NCI-H2107 treated with DMSO at 0.1 percent for 48 hours (cell line): ENCODE results near the gene HDC.

Source experiments
- DNase-seq: peaks from one replicate; lab custom pipeline; 2025; ENCODE audit not compliant: unreplicated experiment; lab: John Stamatoyannopoulos, UW

The HDC gene

DNA sequence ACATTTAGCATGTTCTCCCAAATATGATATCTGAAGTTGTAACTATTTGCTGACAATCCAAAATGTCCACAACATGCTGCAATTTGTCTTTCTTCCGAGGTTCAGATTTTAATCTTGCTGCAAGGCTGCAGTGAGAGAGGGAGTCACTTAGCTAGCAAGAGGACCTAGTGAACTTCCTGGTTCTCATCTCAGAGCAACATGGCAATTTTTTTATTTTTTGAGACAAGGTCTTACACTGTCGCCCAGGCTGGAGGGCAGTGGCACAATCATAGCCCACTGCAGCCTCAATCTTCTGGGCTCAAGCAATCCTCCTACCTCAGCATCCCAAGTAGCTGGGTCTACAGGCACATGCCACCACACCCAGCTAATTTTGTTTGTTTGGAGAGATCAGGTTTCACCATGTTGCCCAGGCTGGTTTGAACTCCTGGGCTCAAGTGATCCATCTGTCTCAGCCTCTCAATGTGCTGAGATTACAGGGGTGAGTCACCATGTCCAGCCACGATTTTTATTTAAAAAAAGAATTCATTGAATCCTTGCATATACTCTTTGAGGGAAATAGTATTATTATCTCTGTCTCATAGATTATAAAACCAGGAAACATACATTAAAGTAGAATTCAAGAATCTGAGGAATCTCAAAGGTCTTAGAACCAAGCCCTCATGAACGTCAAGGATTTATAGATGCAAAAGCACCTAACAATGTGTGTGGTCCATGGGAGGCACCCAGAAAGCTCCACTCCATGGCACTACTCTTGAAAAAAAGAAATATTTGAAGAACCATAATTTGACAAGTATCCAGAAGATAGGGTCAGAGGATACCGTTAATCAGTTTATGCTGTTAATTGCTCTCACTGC lies 9.1 kb downstream of the HDC start:
- no peak for DNase-seq

DNA sequence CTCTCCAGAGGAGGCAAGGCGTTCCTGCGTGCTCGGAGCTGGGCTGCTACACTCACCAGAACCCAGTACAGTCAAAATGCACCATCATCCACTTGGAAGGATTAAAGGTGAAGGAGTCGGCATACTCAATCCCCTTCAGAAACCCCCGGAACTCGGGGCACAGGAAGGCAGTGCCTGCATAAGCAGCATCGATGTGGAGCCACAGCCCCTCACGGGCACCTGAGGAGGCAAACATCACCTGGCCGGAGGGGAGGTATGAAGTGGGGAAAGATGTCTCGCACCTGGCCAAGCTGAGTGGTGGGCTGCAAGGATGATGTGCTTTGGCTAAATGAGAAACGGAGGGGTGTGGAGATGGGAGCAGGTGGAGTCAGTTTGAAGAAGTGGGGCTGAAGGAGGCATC lies 13.0 kb downstream of the HDC start:
- DNase-seq, result no peak

DNA sequence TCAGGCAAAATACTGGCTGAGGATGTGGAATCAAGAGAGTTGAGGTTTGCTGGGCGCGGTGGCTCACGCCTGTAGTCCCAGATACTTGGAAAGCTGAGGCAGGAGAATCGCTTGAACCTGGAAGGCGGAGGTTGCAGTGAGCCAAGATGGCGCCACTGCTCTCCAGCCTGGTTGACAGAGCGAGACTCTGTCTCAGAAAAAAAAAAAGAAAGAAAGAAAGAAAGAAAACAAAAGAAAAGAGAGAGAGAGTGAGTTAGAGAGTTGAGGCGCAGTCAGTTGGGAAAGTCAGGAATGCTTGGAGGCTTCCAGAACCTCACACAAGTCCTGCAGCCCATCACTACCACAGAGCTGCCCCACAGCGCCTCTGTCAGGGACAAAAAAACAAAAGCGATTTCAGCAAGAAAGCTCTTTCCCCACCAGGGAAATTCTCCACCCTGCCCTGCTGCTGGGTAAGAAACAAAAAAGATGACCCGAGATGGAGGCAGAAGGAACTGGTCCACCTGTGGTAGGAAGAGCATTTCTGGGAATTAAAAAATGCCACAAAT lies 13.8 kb downstream of the HDC start:
- no peak for DNase-seq

DNA sequence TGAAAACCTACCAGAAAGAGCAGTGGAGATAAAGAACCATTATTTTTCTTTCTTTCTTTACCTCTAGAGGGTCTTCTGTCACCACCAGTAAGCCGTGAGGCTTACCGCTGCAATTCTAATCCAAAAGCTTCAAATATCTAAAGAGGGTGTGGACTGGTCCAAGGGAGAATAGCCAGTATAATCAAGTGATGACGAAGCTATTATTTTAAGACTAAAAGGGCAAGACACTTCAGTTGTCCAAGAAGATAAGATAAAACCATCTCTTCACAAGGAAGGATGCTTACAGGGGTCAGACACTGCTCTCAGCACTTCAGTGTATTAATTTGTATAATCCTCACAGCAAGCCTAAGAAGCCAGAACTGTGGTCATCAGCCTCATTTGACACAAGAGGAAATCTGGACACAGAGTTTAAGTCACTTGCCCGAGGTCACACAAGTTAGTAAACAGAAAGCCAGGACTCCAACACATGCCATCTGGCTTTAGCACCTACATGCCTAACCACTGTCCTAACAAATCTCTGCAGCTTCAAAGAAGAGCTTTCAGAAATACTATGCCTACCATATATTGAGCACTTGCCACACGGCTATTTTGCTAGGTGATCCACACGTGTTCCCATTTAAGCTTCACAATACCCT lies 14.6 kb downstream of the HDC start:
- DNase-seq, result no peak

DNA sequence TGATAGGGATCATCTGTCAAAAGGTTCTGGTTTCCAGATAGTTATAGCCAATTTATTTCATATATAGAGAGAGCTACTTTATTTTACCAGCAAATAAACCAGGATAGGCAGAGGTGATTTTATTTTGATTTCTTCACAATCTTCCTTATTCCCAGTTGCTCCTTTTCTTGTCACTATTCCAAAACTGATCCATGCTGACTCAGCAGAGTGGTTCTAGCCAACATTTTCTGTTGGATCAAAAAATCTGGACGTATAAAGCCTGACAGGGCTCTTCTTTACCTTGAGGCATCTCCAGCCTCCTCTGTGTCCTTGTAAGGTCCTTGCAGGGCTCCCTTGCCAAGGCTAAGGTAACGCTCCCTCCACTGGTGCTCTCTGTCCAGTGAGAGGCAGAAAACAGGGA lies 15.8 kb downstream of the HDC start:
- DNase-seq, result no peak

DNA sequence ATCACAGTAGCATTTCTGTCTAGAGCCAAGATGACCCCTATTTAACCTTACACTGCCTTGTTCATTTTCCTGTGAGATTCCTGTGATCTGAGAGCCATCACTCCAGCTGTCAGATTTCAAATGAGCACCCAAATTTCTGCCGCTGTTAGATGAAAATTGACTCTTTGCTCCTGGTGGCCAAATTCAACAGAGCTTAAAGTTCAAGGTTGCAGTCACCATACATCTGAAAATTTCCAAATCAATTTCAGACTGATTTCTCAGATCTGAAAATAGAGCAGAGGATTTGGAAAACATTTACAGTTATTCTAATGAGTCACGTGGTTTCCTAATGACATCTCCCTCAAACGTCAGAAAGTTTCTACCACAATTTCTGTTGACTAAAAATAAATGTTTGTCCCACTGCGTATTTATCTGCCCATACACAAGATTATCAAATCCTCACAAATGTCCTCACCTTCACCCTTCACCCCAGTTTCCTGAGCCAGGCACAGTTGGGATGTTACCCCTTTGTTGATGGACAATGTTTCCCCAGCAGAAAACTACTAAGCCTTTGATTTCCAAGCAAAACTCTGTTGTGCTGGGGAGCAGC lies 16.4 kb downstream of the HDC start:
- no peak for DNase-seq

DNA sequence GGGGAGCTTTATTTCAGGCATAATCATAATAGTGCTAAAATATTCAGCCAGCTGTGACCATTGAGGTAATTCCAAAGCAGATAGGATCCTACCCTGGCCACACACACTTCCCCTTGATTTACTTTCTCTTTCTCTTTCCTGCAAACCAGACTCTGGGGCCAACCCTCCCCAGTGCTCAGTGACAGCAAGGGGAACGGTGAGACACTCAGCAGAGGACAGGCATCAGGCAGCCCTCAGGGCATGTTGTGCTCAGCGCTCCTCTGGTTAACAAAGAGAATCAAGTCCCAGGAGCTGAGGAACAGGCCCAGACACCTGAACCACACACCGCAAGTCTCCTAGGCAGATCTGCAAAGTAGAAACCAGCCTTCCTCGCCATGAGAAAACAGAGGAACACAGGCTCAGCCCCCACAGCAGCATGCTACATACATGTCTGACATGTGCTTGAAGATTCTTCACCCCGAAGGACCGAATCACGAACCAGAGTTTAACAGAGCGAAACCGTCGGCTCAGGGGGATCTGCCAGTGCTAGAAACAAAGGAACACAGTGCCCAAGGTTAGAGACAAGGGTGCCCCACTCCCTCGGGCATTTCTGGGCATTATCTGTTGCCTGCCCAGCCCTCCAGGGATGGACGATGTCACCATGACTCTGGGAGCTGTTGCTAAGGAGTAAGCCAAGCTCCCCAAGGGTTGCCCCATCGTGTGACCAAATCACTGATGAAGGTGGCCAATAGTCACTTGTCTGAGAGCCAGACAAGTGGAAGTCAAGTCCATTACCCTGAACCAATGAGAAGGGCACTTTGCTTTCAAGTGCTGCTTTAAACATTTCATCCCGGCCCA lies 17.5 kb downstream of the HDC start:
- no peak for DNase-seq

DNA sequence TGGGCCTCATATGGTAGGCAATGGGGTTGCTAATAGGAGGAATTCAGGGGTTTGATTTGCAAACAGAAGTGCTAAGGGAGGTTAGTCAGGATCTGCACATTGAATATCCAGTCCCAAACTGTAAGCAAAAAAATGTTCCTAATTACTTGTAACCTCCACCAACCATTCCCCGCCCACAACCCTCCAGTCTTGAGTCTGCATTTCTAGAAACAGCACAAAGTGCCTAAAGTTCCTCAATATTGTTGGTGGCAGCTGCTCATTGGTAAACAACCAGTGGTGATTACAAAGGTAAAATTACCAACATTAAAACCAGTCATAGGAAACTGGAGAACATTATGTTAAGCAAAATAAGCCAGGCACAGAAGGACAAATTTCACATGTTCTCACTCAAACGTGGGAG lies 18.9 kb downstream of the HDC start:
- no peak for DNase-seq

DNA sequence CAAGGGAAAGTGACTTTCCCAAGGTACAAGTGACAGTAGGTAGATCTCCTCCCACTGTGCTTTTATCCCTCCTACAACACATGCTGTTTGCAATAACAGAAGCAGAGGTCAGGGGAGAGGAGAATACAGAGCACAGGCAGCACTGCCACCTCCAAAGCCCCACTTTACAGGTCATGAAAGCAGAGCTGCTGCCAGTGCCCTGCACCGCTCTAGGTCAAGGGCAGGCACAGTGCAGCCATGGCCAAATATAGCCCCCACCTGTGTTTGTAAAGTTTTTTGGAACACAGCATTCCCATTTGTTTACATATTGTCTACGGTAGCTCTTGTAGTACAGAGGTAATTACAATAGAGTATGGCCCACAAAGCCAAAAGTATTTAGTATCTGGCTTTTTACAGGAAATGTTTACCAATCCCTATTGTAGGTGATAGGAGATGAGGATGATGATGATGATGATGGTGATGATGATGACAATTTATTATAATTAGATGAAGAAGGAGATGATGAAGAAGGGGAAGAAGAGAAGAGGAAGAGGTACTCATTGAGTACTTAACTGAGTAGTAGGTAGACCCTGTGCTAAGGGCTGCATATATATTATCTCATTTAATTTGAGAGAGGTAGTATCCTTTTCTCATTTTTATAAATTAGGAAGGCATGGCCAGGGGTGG lies 20.4 kb downstream of the HDC start:
- DNase-seq, result no peak

DNA sequence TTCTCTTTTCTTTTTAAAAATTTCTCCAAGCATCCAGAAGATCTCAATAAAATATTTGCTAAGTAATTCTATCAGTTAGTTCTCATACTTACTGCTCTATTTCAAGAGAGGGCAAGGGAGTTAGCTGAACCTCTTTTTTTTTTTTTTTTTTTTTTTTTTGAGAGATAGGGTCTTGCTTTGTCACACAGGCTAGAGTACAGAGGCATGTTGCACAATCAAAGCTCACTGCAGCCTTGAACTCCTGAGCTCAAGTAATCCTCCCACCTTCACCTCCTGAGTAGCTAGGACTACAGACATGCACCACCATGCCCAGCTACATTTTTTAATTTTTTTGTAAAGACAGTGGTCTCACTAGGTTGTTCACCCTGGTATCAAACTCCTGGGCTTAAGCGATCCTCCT lies 21.4 kb downstream of the HDC start:
- no peak for DNase-seq

DNA sequence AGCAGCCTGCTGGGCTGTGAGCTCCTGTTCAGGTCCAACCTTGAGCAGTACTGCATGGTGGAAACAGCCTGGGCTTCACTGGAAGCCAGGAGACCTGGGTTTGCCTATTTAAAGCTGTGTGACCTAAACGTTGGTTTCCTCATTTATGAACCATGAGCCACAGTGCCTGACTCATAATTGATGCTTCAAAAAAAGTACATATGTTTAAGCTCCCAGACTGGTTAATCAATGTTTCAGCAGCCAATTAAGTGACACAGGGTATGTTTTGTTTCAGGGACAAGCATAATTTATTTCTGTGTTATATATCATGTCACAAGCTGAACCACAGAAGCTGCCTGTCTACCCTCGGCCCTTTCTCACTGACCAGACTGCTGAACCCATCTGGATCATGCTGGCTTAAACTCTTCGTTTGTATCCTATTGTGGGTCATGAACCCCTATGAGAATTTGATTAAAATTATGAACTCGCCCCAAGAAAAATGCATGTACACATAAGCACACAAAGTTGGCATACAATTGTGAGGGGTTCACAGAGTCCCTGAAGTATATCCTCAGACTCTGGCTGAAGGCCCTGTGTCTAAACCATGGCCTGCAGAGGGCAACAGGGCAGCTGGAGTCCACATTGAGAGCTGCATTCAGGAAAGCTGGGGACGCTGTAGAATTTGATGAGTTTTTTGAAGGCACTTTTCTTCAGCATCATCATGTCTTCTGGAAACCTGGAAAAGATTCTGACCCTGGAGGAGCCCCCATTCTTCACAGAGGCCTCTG lies 23.7 kb downstream of the HDC start:
- no peak for DNase-seq

DNA sequence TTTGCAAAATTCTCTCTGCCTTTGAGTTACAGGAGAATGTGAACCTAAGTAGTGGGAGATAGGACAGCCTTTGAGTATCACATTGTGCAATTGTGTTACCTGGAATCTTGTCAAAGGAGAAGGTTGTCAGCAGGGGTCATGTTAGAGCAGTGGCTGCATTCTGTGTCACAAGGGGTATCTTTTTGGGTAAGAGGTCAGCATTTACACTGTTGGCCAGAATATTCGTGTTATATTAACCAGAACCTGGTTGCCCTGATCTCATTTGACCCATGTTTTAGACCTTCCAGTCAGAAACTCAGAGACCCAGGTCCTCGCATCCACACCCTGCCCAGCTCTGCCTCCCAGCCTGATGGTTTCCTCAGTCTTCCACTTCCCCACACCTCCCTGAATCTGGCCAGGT lies 27.3 kb downstream of the HDC start:
- DNase-seq, result no peak

DNA sequence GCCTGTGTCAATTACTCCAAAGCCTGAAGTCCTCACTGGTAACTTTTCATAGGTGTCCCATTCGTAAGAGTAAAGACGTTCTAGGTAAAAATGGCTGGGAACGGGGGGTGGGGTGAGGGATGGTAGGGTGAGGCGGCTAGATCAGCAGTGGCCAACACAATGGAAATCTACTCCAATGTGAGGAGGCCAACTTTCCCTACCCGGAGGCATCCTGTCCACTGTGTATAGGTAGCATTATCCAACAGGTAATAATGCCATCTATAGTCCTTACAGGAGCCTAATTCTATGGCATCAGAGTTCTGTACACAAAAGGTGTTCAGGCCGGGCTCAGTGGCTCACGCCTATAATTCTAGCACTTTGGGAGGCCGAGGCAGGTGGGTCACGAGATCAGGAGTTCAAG lies 29.1 kb downstream of the HDC start:
- DNase-seq, result no peak

DNA sequence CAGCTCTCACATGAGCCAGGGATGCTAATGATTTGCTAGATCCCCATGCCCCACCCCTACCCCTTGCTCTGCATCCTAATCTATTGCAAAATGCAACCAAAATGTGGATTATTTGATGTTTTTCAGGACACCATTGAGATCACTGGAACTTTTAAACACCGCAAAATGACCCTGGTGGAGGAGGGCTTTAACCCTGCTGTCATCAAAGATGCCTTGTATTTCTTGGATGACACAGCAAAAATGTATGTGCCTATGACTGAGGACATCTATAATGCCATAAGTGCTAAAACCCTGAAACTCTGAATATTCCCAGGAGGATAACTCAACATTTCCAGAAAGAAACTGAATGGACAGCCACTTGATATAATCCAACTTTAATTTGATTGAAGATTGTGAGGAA lies 29.7 kb downstream of the HDC start:
- DNase-seq, result no peak

DNA sequence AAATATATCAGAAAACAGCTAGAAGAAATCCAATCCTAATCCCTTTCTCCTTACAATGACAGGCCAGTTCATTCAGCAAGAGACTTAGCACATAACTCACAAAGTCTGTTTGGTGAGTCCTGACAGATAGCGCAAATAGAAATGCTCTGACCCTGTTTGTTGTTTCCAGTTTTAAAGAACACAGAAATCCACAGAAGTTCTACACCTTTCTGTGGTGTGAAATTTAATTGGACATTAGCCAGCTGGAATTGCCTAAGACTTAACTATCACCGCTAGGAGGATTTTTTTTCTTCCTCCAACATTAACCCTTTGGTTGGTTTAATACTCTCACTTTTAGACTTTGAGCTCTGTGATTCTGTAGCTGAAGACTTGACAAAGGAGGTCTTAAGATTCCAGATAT lies 30.8 kb downstream of the HDC start:
- DNase-seq, result no peak

DNA sequence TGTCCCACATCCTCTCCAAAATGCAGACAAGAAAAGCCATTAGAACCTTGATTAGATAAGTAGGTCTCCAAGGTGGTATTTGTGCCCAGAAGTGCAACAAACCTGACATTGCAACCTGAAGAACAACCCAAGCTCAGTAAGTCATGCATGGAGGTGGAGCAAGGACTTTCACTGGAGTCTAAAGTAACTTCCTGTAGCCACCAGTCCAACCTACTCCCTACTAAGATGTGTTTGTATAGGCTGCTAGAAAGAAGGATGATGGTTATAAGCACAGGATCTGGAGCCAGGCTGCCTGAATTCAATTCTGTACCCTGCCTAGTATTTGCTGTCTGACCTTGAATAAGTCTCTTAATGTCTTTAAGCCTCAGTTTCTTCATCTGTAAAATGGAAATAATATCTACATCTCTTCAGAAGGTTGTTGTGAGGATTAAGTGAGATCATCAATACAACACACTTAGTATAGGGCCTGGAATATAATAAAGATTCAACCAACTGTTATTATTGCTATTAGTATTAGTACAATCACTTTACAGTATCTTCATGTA lies 32.3 kb downstream of the HDC start:
- DNase-seq, result no peak

DNA sequence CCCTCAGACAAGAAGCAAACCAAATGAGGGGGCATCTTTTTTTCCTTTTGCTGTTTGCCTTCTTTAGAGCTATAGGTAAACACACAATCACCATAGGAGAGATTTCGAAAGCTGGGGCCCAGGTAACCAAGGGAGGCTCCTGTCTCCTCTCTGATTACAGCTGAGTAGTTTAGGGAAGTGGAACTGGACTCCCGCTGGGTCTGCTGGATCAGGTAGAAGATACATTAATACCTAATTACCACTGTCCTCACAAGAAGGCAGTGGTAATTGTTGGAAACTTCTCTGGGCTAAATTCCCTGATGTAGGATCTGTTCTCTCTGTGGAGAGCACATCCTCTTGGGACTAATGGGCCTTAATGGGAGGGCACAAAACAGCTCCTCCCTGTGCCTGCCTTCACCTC lies 32.7 kb downstream of the HDC start:
- DNase-seq, result no peak

DNA sequence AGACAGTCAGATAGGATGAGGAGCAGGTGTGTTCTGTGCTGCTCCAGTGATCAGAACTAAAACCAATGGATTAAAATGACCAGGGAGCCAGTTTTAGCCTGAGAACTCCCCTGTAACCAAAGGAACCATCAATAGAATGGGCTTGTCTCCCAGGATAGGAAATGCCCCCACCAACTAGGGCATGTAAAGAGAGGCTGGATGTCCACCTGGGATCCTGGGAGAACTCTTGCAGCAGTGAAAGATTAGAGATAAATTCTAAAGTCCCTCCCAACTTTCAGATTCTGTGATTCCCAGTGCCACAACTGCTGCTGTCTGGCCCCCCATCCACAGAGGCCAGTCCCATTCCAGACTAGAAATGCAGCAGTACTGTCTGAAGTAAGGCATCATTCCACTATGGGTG lies 33.8 kb downstream of the HDC start:
- no peak for DNase-seq

DNA sequence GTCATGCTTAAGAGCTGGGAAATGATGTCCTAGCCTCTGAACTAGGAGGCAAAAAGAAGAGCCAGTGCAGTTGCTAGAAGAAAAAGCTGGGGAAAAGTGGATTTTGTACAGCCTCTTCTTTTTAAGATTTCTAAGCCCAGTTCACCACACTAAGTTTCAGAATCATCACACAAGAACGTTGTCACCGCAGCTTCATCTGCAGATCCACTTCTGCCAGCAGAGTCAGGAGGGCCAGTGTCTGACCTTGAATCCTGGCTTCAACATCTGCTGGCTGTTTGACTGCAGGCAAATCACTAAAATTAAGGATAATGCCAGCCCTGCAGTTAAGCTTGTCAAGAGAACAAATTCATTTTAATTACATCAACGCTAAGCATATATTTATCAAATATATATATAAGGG lies 36.2 kb downstream of the HDC start:
- no peak for DNase-seq

DNA sequence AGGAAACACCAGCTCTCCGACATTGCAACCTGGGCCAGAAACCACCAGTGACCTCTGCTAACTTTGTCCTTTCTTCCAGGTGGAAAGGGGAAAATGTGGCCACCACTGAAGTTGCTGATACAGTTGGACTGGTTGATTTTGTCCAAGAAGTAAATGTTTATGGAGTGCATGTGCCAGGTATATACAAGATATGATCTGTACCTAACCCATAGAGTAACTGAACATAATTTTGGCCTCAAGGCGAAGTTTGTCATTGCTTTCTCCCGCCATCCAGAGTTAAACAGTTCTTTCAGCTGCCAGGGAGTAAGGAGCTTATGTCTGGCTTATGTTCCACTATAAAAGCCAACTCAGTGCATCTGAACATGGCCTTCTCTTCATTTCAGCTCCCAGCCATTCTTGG lies 36.7 kb downstream of the HDC start:
- no peak for DNase-seq
